Measurements from ENCODE around the gene CRACR2A.

GRCh38 chr12:3598896-3599860 lies 153.7 kb downstream of the CRACR2A start:
- TF ChIP-seq SP1 (IDR thresholded peaks at IDR 0.05) (no peak), ELF4 (IDR thresholded peaks at IDR 0.05) (no peak), ZNF384 (IDR thresholded peaks at IDR 0.05) (no peak), HDGF (IDR thresholded peaks at IDR 0.05; ENCODE audit: borderline replicate concordance) (no peak), ARNT (IDR thresholded peaks at IDR 0.05) (no peak), L3MBTL2 (conservative IDR thresholded peaks at IDR 0.05) (no peak), FOXA1 (IDR thresholded peaks at IDR 0.05) (no peak), BHLHE40 (IDR thresholded peaks at IDR 0.05; ENCODE audit: borderline replicate concordance) (no peak), TARDBP (IDR thresholded peaks at IDR 0.05) (no peak)

Measured in HEK293T (cell line).